ENCODE measurements around the gene MAPK4.
"Not testable (repeated sequence)": the region's sequence is repeated elsewhere in the genome, so short reads cannot be mapped to it uniquely, and the experiment has no call there.

MAPK4 gene

GRCh38 chr18:50606609-50607008 lies 46.7 kb downstream of the MAPK4 start:
- no peak for ATAC-seq (ENCODE audit: low read depth)

GRCh38 chr18:50607378-50607926 lies 47.6 kb downstream of the MAPK4 start:
- H3K36me3 ChIP-seq (ENCODE audit: low read depth), result no peaks in the 10 kb centered on the region
- H3K4me3 ChIP-seq (ENCODE audit: severe bottlenecking), result no peak overlapping the region
- H3K9me3 ChIP-seq (ENCODE audit: severe bottlenecking), result no peaks in the 10 kb centered on the region
- TF ChIP-seq CTCF (IDR thresholded peaks at IDR 0.05; ENCODE audit: poor library complexity, severe bottlenecking), result no peak
- ATAC-seq (ENCODE audit: low read depth) (no peak), DNase-seq (ENCODE audit: low spot score) (no peak)
- no peak overlapping the region for H3K27ac ChIP-seq (ENCODE audit: poor library complexity, severe bottlenecking)
- no peaks in the 10 kb centered on the region for H3K27me3 ChIP-seq (ENCODE audit: insufficient read depth, poor library complexity, severe bottlenecking)
- H3K4me1 ChIP-seq (ENCODE audit: insufficient read depth, poor library complexity, severe bottlenecking), result peaks cover 3% of the 10 kb centered on the region

More at GRCh38 chr18:50606609-50607008, 46.7 kb downstream of the MAPK4 start:
- no peaks in the 10 kb centered on the region for H3K36me3 ChIP-seq (ENCODE audit: low read depth)
- no peak for TF ChIP-seq CTCF (IDR thresholded peaks at IDR 0.05; ENCODE audit: poor library complexity, severe bottlenecking)
- no peak for DNase-seq (ENCODE audit: low spot score)
- no peaks in the 10 kb centered on the region for H3K9me3 ChIP-seq (ENCODE audit: severe bottlenecking)
- no peak overlapping the region for H3K27ac ChIP-seq (ENCODE audit: poor library complexity, severe bottlenecking)
- H3K4me3 ChIP-seq (ENCODE audit: severe bottlenecking), result no peak overlapping the region
- no peaks in the 10 kb centered on the region for H3K27me3 ChIP-seq (ENCODE audit: insufficient read depth, poor library complexity, severe bottlenecking)
- peaks cover 3% of the 10 kb centered on the region for H3K4me1 ChIP-seq (ENCODE audit: insufficient read depth, poor library complexity, severe bottlenecking)

GRCh38 chr18:50609171-50609570 lies 49.3 kb downstream of the MAPK4 start:
- not testable (repeated sequence) for DNase-seq (ENCODE audit: low spot score); H3K27ac ChIP-seq (ENCODE audit: poor library complexity, severe bottlenecking); H3K27me3 ChIP-seq (ENCODE audit: insufficient read depth, poor library complexity, severe bottlenecking); H3K4me1 ChIP-seq (ENCODE audit: insufficient read depth, poor library complexity, severe bottlenecking); H3K36me3 ChIP-seq (ENCODE audit: low read depth); ATAC-seq (ENCODE audit: low read depth); H3K9me3 ChIP-seq (ENCODE audit: severe bottlenecking); H3K4me3 ChIP-seq (ENCODE audit: severe bottlenecking)

DNA sequence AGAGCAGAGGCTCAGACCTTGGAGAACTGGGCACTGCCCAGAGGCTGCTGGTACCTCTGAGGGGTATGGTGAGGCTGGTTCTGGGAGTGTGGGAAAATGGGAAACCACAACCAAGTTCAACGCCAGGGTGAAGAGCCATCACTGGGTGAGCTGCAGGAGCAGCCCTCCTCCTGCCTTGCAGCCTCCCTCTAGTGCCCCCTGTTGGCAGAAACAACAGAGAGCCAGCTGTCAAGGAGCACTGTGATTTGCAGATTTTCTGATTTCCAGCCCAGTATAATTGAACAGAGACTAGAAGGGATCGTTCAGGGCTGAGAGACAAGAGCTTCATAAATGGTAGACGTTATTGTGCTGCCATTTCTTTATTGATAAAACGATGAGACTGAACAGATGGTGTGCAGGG lies 50.5 kb downstream of the MAPK4 start:
- Histone ChIP-seq H3K4me3 (ENCODE audit: severe bottlenecking) (no peak overlapping the region), H3K9me3 (ENCODE audit: severe bottlenecking) (no peaks in the 10 kb centered on the region), H3K27ac (ENCODE audit: poor library complexity, severe bottlenecking) (no peak overlapping the region), H3K27me3 (ENCODE audit: insufficient read depth, poor library complexity, severe bottlenecking) (no peaks in the 10 kb centered on the region), H3K36me3 (ENCODE audit: low read depth) (no peaks in the 10 kb centered on the region), H3K4me1 (ENCODE audit: insufficient read depth, poor library complexity, severe bottlenecking) (peaks cover 9% of the 10 kb centered on the region)
- no peak for DNase-seq (ENCODE audit: low spot score)
- no peak for ATAC-seq (ENCODE audit: low read depth)
- TF ChIP-seq CTCF (IDR thresholded peaks at IDR 0.05; ENCODE audit: poor library complexity, severe bottlenecking), result no peak

GRCh38 chr18:50611529-50611941 lies 51.6 kb downstream of the MAPK4 start:
- H3K9me3 ChIP-seq (ENCODE audit: severe bottlenecking), result no peaks in the 10 kb centered on the region
- no peaks in the 10 kb centered on the region for H3K36me3 ChIP-seq (ENCODE audit: low read depth)
- no peak overlapping the region for H3K4me3 ChIP-seq (ENCODE audit: severe bottlenecking)
- peaks cover 9% of the 10 kb centered on the region for H3K4me1 ChIP-seq (ENCODE audit: insufficient read depth, poor library complexity, severe bottlenecking)
- no peaks in the 10 kb centered on the region for H3K27me3 ChIP-seq (ENCODE audit: insufficient read depth, poor library complexity, severe bottlenecking)
- DNase-seq (ENCODE audit: low spot score), result no peak
- ATAC-seq (ENCODE audit: low read depth), result peak; percentile 56
- no peak for TF ChIP-seq CTCF (IDR thresholded peaks at IDR 0.05; ENCODE audit: poor library complexity, severe bottlenecking)
- H3K27ac ChIP-seq (ENCODE audit: poor library complexity, severe bottlenecking), result peak overlapping the region; percentile 39

Measured in RWPE2 (cell line).